Type B pancreatic cell (in vitro differentiated cells): ENCODE results near the gene HYCC2. TPM values are rescaled to one million over a fixed set of nuclear protein-coding genes. Genes with fewer than 3 reads are reported as not detected.

ENCODE experiments used
- DNase-seq: peaks from one replicate; pipeline ENCODE4 v3.0.0; 2021; ENCODE audit warnings: mixed read lengths; ENCODE audit not compliant: unreplicated experiment; ENCODE audit errors: extremely low spot score
- H3K27ac Mint-ChIP-seq: 2 replicates; pipeline ENCODE4 v1.8.0; 2021; ENCODE audit warnings: mild to moderate bottlenecking, mixed read lengths
- H3K27me3 Mint-ChIP-seq: 2 replicates; pipeline ENCODE4 v1.8.0; 2021; ENCODE audit warnings: mixed read lengths
- H3K36me3 Mint-ChIP-seq: 2 replicates; pipeline ENCODE4 v1.8.0; 2021; ENCODE audit warnings: mixed read lengths
- H3K4me1 Mint-ChIP-seq: one replicate; pipeline ENCODE4 v1.8.0; 2021; ENCODE audit warnings: mixed read lengths; ENCODE audit not compliant: unreplicated experiment
- H3K4me3 Mint-ChIP-seq: 2 replicates; pipeline ENCODE4 v1.8.0; 2021; ENCODE audit warnings: mild to moderate bottlenecking, mixed read lengths
- H3K9me3 Mint-ChIP-seq: 2 replicates; pipeline ENCODE4 v1.8.0; 2021; ENCODE audit warnings: mixed read lengths
- CTCF ChIP-seq: fragments of 200-600 bp; sonication (generic); conservative IDR thresholded peaks from 2 replicates; pipeline ENCODE4 v1.5.0; 2021; ENCODE audit warnings: antibody characterized with exemption, mild to moderate bottlenecking
- total RNA-seq: library from RNA; stranded (reverse); gene quantifications from 2 replicates; pipeline ENCODE4 v1.2.1, GENCODE V29; 2021; ENCODE audit warnings: low replicate concordance

The HYCC2 gene
- total RNA-seq, 1 donor from 2014 or later = 17.9 TPM

- Mint-ChIP-seq H3K4me1 (peaks cover 4% of the 10 kb centered on the region), H3K27me3 (no peaks in the 10 kb centered on the region), H3K4me3 (peak within 1 kb of the TSS; percentile 87), H3K36me3 (no peaks in the 10 kb centered on the region), H3K9me3 (no peaks in the 10 kb centered on the region), H3K27ac (peak within 1 kb of the TSS; percentile 93)
- TF ChIP-seq CTCF = no peak
- DNase-seq = peak; percentile 74
Observed at GRCh38 chr2:201116115-201116958, 44.9 kb upstream of the HYCC2 start, which contains the start of gene CFLAR. CFLAR (plus strand) TSS chr2:201116164; CDS start chr2:201129866, 13,702 bp downstream.

- peak overlapping the region; percentile 68 for H3K4me3 Mint-ChIP-seq
- H3K27ac Mint-ChIP-seq = peak overlapping the region; percentile 93
Observed at GRCh38 chr2:201114846-201115245, 43.4 kb upstream of the HYCC2 start.

GRCh38 chr2:201114350-201114749 lies 42.9 kb upstream of the HYCC2 start:
- no peak for TF ChIP-seq CTCF
- peak overlapping the region; percentile 68 for H3K4me3 Mint-ChIP-seq

More at GRCh38 chr2:201114846-201115245, 43.4 kb upstream of the HYCC2 start:
- Mint-ChIP-seq H3K9me3 (no peaks in the 10 kb centered on the region), H3K36me3 (no peaks in the 10 kb centered on the region), H3K4me1 (peaks cover 7% of the 10 kb centered on the region), H3K27me3 (no peaks in the 10 kb centered on the region)
- TF ChIP-seq CTCF = no peak
- DNase-seq = no peak

GRCh38 chr2:201111096-201111495 lies 39.6 kb upstream of the HYCC2 start:
- Mint-ChIP-seq H3K4me1 (peaks cover 4% of the 10 kb centered on the region), H3K9me3 (no peaks in the 10 kb centered on the region), H3K27me3 (no peaks in the 10 kb centered on the region)

More at GRCh38 chr2:201114350-201114749, 42.9 kb upstream of the HYCC2 start:
- no peak for DNase-seq
- Mint-ChIP-seq H3K36me3 (no peaks in the 10 kb centered on the region), H3K27ac (peak overlapping the region; percentile 93), H3K9me3 (no peaks in the 10 kb centered on the region), H3K4me1 (peaks cover 7% of the 10 kb centered on the region), H3K27me3 (no peaks in the 10 kb centered on the region)

GRCh38 chr2:201110615-201111014 lies 39.1 kb upstream of the HYCC2 start:
- Mint-ChIP-seq H3K36me3 (no peaks in the 10 kb centered on the region), H3K27me3 (no peaks in the 10 kb centered on the region), H3K4me1 (peaks cover 4% of the 10 kb centered on the region), H3K27ac (no peak overlapping the region), H3K4me3 (no peak overlapping the region), H3K9me3 (no peaks in the 10 kb centered on the region)
- TF ChIP-seq CTCF = no peak
- no peak for DNase-seq

More at GRCh38 chr2:201111096-201111495, 39.6 kb upstream of the HYCC2 start:
- Mint-ChIP-seq H3K4me3 (no peak overlapping the region), H3K36me3 (no peaks in the 10 kb centered on the region), H3K27ac (no peak overlapping the region)
- no peak for TF ChIP-seq CTCF
- no peak for DNase-seq
